ENCODE results near the gene LCMT2. TPM values are rescaled to one million over a fixed set of nuclear protein-coding genes. Genes with fewer than 3 reads are reported as not detected.

LCMT2 gene
- total and polyA plus RNA-seq, 8 donors: 6.9 to 10.9 (median 9.0) TPM

DNA sequence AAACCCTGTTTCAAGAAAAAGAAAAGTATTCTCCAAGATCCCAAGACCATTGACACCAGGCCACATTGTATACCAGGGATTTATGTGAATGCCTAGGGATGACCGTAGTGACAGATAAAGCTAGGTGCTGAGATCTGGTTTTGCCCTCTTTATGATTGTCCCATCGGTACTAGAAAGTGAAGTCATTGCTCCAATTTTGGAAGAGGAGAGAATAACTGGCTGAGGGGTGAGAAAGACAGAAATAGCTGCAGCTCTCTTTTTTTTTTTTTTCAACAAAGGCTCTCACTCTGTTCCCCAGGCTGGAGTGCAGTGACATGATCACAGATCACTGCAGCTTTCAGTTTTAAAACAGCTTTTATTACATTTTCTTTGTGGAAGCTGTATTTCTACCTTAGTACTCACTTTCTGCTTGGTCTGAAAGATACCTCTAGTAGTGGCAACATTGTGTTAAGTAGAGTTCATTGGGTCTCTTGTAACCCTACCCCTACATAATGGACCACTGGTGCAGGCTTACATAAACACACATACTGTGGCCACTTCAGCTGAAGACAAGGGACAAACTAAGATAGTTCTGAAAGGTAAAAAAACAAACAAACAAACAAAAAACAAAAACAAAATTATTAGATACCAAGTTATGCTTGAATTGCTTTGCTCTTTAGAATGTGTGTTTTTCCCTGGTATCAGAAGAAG is 22.5 kb upstream of the LCMT2 start:
- Histone ChIP-seq H3K27me3 (no peaks in the 10 kb centered on the region), H3K9me3 (peaks cover 0 to 3% of the 10 kb centered on the region in 2 donors), H3K36me3 (peaks cover 0 to 37% of the 10 kb centered on the region in 2 donors), H3K27ac (no peak overlapping the region), H3K4me3 (no peak overlapping the region), H3K4me1 (no peaks in the 10 kb centered on the region)
- DNase-seq: no peak
- TF ChIP-seq CTCF (IDR thresholded peaks at IDR 0.05): no peak
- ATAC-seq: no peak
- intact Hi-C loops (cut with DNase I): no loop called here

- Histone ChIP-seq H3K9me3 (no peaks in the 10 kb centered on the region), H3K27me3 (no peaks in the 10 kb centered on the region), H3K4me1 (no peaks in the 10 kb centered on the region), H3K4me3 (no peak overlapping the region), H3K36me3 (peaks cover 0 to 32% of the 10 kb centered on the region in 2 donors), H3K27ac (no peak overlapping the region)
- intact Hi-C loops (cut with DNase I): no loop called here
- DNase-seq (no peak), ATAC-seq (no peak)
- no peak for TF ChIP-seq CTCF (IDR thresholded peaks at IDR 0.05)
Observed at GRCh38 chr15:43347114-43347513, 16.7 kb upstream of the LCMT2 start.

- DNase-seq (no peak), ATAC-seq (no peak)
- H3K4me1 ChIP-seq: no peaks in the 10 kb centered on the region
- no peak for TF ChIP-seq CTCF (IDR thresholded peaks at IDR 0.05)
- H3K27ac ChIP-seq: no peak overlapping the region
- H3K9me3 ChIP-seq: no peaks in the 10 kb centered on the region
- intact Hi-C loops (cut with DNase I): no loop called here
- H3K27me3 ChIP-seq: no peaks in the 10 kb centered on the region
- peaks cover 0 to 25% of the 10 kb centered on the region in 2 donors for H3K36me3 ChIP-seq
- H3K4me3 ChIP-seq: no peak overlapping the region
Observed at GRCh38 chr15:43346305-43346704, 15.9 kb upstream of the LCMT2 start.

- no peak for TF ChIP-seq CTCF (IDR thresholded peaks at IDR 0.05)
- H3K36me3 ChIP-seq: peaks cover 0 to 7% of the 10 kb centered on the region in 2 donors
- H3K27ac ChIP-seq: peak overlapping the region; percentile 92 to 93
- H3K4me1 ChIP-seq: peaks cover 10 to 24% of the 10 kb centered on the region in 2 donors
- DNase-seq (no peak), ATAC-seq (no peak)
- H3K4me3 ChIP-seq: peak overlapping the region; percentile 76 to 79
- intact Hi-C loops (cut with DNase I): no loop called here
- no peaks in the 10 kb centered on the region for H3K27me3 ChIP-seq
- H3K9me3 ChIP-seq: no peaks in the 10 kb centered on the region
Observed at GRCh38 chr15:43330780-43331087, 361 bp upstream of the LCMT2 start.

GRCh38 chr15:43329217-43329959 is 985 bp downstream of the LCMT2 start:
- Histone ChIP-seq H3K4me3 (peak overlapping the region; percentile 76 to 79), H3K4me1 (peaks cover 10 to 24% of the 10 kb centered on the region in 2 donors), H3K27ac (peak overlapping the region; percentile 92 to 93), H3K27me3 (no peaks in the 10 kb centered on the region), H3K9me3 (no peaks in the 10 kb centered on the region), H3K36me3 (no peaks in the 10 kb centered on the region)
- no peak for TF ChIP-seq CTCF (IDR thresholded peaks at IDR 0.05)
- intact Hi-C loops (cut with DNase I): no loop called here
- ATAC-seq (peak; percentile 15), DNase-seq (peak in 2 of 4 donors; percentile 37 to 43)
